Activated naive CD8-positive, alpha-beta T cell treated with anti-CD3 and anti-CD28 coated beads, Interleukin-2, amount 50 U/mL, for 16 hours (primary cell): Measurements from ENCODE around the gene MAPKAPK3.
"Not testable (repeated sequence)": the region's sequence is repeated elsewhere in the genome, so short reads cannot be mapped to it uniquely, and the experiment has no call there.

Experiments
- DNase-seq: peaks from one replicate; pipeline ENCODE4 v3.0.0-alpha.2; 2020; ENCODE audit warnings: low read depth, low spot score

MAPKAPK3 gene

DNA sequence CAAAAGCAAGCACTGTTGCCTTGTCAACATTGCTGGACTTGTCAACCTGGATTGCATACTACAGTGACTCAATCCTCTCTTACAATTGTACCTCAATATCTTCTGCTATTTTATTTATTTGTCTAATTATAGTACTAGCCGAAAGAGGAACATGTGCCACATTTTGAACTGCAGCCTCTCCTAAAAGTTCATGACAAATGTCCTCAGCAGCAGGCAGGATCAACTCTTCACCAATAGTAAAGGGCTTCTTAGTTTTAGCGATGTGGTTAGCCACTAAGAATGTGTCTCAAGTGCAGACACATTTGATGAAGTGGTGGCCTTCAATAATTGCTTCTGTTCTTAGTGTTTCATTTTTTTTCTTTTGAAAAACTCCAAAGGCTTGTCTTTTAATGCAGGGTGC lies 71.0 kb downstream of the MAPKAPK3 start:
- DNase-seq: no peak

- not testable (repeated sequence) for DNase-seq
Observed at GRCh38 chr3:50688602-50689001, 71.7 kb downstream of the MAPKAPK3 start.

DNA sequence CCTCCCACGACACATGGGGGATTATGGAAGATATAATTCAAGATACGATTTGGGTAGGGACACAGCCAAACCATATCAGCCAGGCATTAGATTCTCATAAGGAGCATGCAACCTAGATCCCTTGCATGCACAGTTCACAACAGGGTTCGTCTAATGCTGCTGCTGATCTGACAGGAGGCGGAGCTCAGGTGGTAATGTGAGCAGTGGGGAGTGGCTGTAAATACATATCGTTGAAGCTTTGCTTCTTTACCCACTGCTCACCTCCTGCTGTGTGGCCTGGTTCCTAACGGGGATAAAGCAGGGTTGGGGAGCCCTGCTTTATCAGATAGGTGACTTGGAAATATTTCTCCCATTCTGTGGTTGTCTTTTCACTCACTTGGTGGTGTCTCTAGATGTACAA lies 72.6 kb downstream of the MAPKAPK3 start:
- no peak for DNase-seq

GRCh38 chr3:50695031-50695430 lies 78.1 kb downstream of the MAPKAPK3 start:
- DNase-seq: no peak

GRCh38 chr3:50696276-50696675 lies 79.3 kb downstream of the MAPKAPK3 start:
- no peak for DNase-seq

DNA sequence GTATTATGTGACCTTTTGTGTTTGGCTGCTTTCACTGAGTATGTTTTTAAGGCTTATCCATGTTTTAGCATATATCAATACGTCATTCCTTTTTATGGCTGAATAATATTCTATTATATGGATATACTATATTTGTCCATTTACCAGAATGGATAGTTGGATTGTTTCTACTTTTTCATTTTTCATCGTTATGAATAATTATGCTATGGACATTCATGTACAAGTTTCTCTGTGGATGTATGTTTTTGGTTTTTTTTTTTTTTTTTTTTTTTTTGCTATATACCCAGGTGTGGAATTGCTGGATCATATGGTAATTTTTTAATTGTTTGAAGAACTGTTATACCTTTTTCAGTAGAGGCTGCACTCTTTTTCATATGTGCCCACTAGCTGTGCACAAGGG lies 81.3 kb downstream of the MAPKAPK3 start:
- no peak for DNase-seq
